ENCODE measurements around the gene RASGEF1B.

Gene RASGEF1B

GRCh38 chr4:81446634-81447033 is 25.1 kb downstream of the RASGEF1B start:
- no peak overlapping the region for H2BK5ac ChIP-seq (ENCODE audit: low read depth, low read length, poor library complexity)
- no CpG with 5 or more reads among the region's 1 CpG for WGBS (ENCODE audit: extremely low coverage, insufficient coverage, insufficient read length)
- H3K9ac ChIP-seq (ENCODE audit: low read length) = no peak overlapping the region
- no peak overlapping the region for H3K27ac ChIP-seq (ENCODE audit: low read depth, low read length)
- H2AFZ ChIP-seq (ENCODE audit: insufficient read depth, low read length, poor library complexity) = no peak overlapping the region
- H3K36me3 ChIP-seq (ENCODE audit: control insufficient read depth in 1 of 2, insufficient read depth in 2 of 2, low read length in 2 of 2) = no peaks in the 10 kb centered on the region
- H4K91ac ChIP-seq (ENCODE audit: low read depth, low read length) = no peak overlapping the region
- no peak overlapping the region for H2BK120ac ChIP-seq (ENCODE audit: insufficient read depth, low read length, poor library complexity)
- H3K27me3 ChIP-seq (ENCODE audit: insufficient read depth, low read length) = no peaks in the 10 kb centered on the region
- H4K8ac ChIP-seq (ENCODE audit: low read depth, low read length) = no peak overlapping the region
- H3K14ac ChIP-seq (ENCODE audit: low read length) = no peak overlapping the region
- no peak overlapping the region for H2BK12ac ChIP-seq (ENCODE audit: low read length)
- no peak overlapping the region for H2AK5ac ChIP-seq (ENCODE audit: low read length)
- no peak overlapping the region for H3K4ac ChIP-seq (ENCODE audit: low read depth, low read length)
- H3K4me1 ChIP-seq (ENCODE audit: control insufficient read depth in 1 of 2, insufficient read depth in 2 of 2, low read length in 2 of 2) = no peaks in the 10 kb centered on the region
- H3K18ac ChIP-seq (ENCODE audit: low read length) = no peak overlapping the region
- H3K23ac ChIP-seq (ENCODE audit: low read length) = no peak overlapping the region
- DNase-seq = no peak
- no peak overlapping the region for H3K4me3 ChIP-seq (ENCODE audit: low read depth, low read length)
- H3K79me2 ChIP-seq (ENCODE audit: control insufficient read depth, insufficient read depth, low read length, poor library complexity) = no peaks in the 10 kb centered on the region
- H3K79me1 ChIP-seq (ENCODE audit: low read length) = no peaks in the 10 kb centered on the region
- no peak overlapping the region for H3K4me2 ChIP-seq (ENCODE audit: low read length)
- no peaks in the 10 kb centered on the region for H3K9me3 ChIP-seq (ENCODE audit: insufficient read depth, low read depth, low read length)
- H4K12ac ChIP-seq (ENCODE audit: low read depth, low read length) = no peak overlapping the region

DNA sequence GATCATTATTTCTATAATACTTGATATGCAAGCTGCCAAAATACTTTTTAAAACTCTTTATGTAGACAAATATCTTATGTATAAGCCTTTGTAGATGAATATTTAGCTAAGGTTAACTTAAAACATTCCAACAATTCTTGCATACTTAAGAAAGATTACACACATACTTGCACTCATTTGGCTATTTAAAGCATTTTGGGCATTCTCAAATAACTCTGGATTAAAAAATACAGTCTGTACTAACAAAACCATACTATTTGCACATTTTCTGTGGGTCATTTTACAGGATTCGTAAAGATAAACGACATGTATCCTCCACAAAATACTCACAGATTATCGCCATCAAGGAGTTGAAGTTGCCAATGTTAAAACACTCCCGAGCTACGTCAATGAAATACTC is 26.5 kb downstream of the RASGEF1B start:
- H4K12ac ChIP-seq (ENCODE audit: low read depth, low read length) = no peak overlapping the region
- H3K36me3 ChIP-seq (ENCODE audit: control insufficient read depth in 1 of 2, insufficient read depth in 2 of 2, low read length in 2 of 2) = no peaks in the 10 kb centered on the region
- H4K91ac ChIP-seq (ENCODE audit: low read depth, low read length) = no peak overlapping the region
- no peaks in the 10 kb centered on the region for H3K4me1 ChIP-seq (ENCODE audit: control insufficient read depth in 1 of 2, insufficient read depth in 2 of 2, low read length in 2 of 2)
- no peak overlapping the region for H3K14ac ChIP-seq (ENCODE audit: low read length)
- no peak overlapping the region for H2BK5ac ChIP-seq (ENCODE audit: low read depth, low read length, poor library complexity)
- H3K4ac ChIP-seq (ENCODE audit: low read depth, low read length) = no peak overlapping the region
- peak in 1 of 2 donors; percentile 62 for DNase-seq
- H3K4me3 ChIP-seq (ENCODE audit: low read depth, low read length) = no peak overlapping the region
- H3K23ac ChIP-seq (ENCODE audit: low read length) = no peak overlapping the region
- no peaks in the 10 kb centered on the region for H3K27me3 ChIP-seq (ENCODE audit: insufficient read depth, low read length)
- H2AK5ac ChIP-seq (ENCODE audit: low read length) = no peak overlapping the region
- no peak overlapping the region for H2BK120ac ChIP-seq (ENCODE audit: insufficient read depth, low read length, poor library complexity)
- H3K27ac ChIP-seq (ENCODE audit: low read depth, low read length) = no peak overlapping the region
- H3K18ac ChIP-seq (ENCODE audit: low read length) = no peak overlapping the region
- H3K79me2 ChIP-seq (ENCODE audit: control insufficient read depth, insufficient read depth, low read length, poor library complexity) = no peaks in the 10 kb centered on the region
- no peak overlapping the region for H3K4me2 ChIP-seq (ENCODE audit: low read length)
- H3K79me1 ChIP-seq (ENCODE audit: low read length) = no peaks in the 10 kb centered on the region
- no CpG with 5 or more reads among the region's 5 CpGs for WGBS (ENCODE audit: extremely low coverage, insufficient coverage, insufficient read length)
- no peak overlapping the region for H2BK12ac ChIP-seq (ENCODE audit: low read length)
- H3K9ac ChIP-seq (ENCODE audit: low read length) = no peak overlapping the region
- no peaks in the 10 kb centered on the region for H3K9me3 ChIP-seq (ENCODE audit: insufficient read depth, low read depth, low read length)
- no peak overlapping the region for H2AFZ ChIP-seq (ENCODE audit: insufficient read depth, low read length, poor library complexity)
- no peak overlapping the region for H4K8ac ChIP-seq (ENCODE audit: low read depth, low read length)

DNA sequence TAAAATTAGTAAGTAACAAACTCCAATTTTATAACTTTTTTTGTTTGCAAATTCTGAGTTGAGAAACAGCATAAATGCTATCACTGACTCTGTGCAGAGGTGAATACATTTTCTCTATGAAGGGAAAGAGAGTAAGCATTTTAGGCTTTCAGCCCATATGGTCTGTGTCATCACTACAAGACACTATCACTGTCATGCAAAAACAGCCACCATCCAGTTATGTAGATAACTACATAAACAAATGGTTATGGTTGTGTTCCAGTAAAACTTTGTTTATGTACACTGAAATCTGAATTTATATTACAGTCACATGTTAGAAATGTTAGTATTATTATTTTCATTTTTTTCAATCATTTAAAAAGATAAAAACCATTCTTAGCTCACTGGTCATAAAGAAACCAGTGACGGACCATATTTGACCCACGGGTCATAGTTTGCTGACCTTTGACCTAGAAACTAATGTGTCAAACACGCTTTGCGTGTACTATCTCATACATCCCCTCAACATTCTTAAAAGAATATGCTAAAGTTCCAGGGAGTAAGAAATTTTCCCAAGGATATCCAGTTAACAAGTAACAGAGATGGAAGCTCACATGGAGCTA is 29.1 kb downstream of the RASGEF1B start:
- H2AK5ac ChIP-seq (ENCODE audit: low read length) = no peak overlapping the region
- no peak overlapping the region for H2AFZ ChIP-seq (ENCODE audit: insufficient read depth, low read length, poor library complexity)
- H3K79me2 ChIP-seq (ENCODE audit: control insufficient read depth, insufficient read depth, low read length, poor library complexity) = no peaks in the 10 kb centered on the region
- H2BK120ac ChIP-seq (ENCODE audit: insufficient read depth, low read length, poor library complexity) = no peak overlapping the region
- H3K4ac ChIP-seq (ENCODE audit: low read depth, low read length) = no peak overlapping the region
- WGBS (ENCODE audit: extremely low coverage, insufficient coverage, insufficient read length) = no CpG with 5 or more reads among the region's 4 CpGs
- no peak overlapping the region for H4K8ac ChIP-seq (ENCODE audit: low read depth, low read length)
- no peaks in the 10 kb centered on the region for H3K9me3 ChIP-seq (ENCODE audit: insufficient read depth, low read depth, low read length)
- H3K14ac ChIP-seq (ENCODE audit: low read length) = no peak overlapping the region
- H3K27me3 ChIP-seq (ENCODE audit: insufficient read depth, low read length) = no peaks in the 10 kb centered on the region
- H2BK5ac ChIP-seq (ENCODE audit: low read depth, low read length, poor library complexity) = no peak overlapping the region
- H3K18ac ChIP-seq (ENCODE audit: low read length) = no peak overlapping the region
- peak; percentile 33 to 81 for DNase-seq
- H3K23ac ChIP-seq (ENCODE audit: low read length) = no peak overlapping the region
- H3K4me1 ChIP-seq (ENCODE audit: control insufficient read depth in 1 of 2, insufficient read depth in 2 of 2, low read length in 2 of 2) = no peaks in the 10 kb centered on the region
- H2BK12ac ChIP-seq (ENCODE audit: low read length) = no peak overlapping the region
- peaks cover 2% of the 10 kb centered on the region in 2 experiments for H3K36me3 ChIP-seq (ENCODE audit: control insufficient read depth in 1 of 2, insufficient read depth in 2 of 2, low read length in 2 of 2)
- no peak overlapping the region for H3K9ac ChIP-seq (ENCODE audit: low read length)
- H3K27ac ChIP-seq (ENCODE audit: low read depth, low read length) = no peak overlapping the region
- H4K12ac ChIP-seq (ENCODE audit: low read depth, low read length) = no peak overlapping the region
- H3K4me2 ChIP-seq (ENCODE audit: low read length) = no peak overlapping the region
- H3K4me3 ChIP-seq (ENCODE audit: low read depth, low read length) = no peak overlapping the region
- no peaks in the 10 kb centered on the region for H3K79me1 ChIP-seq (ENCODE audit: low read length)
- H4K91ac ChIP-seq (ENCODE audit: low read depth, low read length) = no peak overlapping the region

DNA sequence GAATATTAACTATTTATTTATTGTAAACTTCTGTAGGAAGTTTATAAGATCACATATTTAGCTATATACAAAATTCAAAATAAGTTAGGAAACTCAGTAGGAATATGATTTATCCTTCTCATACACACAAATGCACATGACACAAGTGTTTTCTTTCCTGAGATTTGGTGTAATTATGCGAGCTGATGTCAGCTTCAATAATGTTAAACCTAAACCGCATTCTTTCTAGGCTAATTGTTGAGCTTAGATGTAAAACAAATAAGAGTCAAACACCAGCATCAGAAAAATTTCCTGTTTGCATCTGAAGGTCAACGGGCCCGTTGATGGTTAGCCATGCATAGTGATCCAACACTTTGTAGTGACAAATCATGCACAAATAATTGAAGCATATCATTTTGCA is 30.8 kb downstream of the RASGEF1B start:
- Histone ChIP-seq H3K79me2 (ENCODE audit: control insufficient read depth, insufficient read depth, low read length, poor library complexity) (no peaks in the 10 kb centered on the region), H2BK12ac (ENCODE audit: low read length) (no peak overlapping the region), H4K8ac (ENCODE audit: low read depth, low read length) (no peak overlapping the region), H3K4ac (ENCODE audit: low read depth, low read length) (no peak overlapping the region), H3K27ac (ENCODE audit: low read depth, low read length) (no peak overlapping the region), H3K18ac (ENCODE audit: low read length) (no peak overlapping the region), H2AK5ac (ENCODE audit: low read length) (no peak overlapping the region), H3K36me3 (ENCODE audit: control insufficient read depth in 1 of 2, insufficient read depth in 2 of 2, low read length in 2 of 2) (peaks cover 2% of the 10 kb centered on the region in 2 experiments), H2BK5ac (ENCODE audit: low read depth, low read length, poor library complexity) (no peak overlapping the region), H3K9me3 (ENCODE audit: insufficient read depth, low read depth, low read length) (no peaks in the 10 kb centered on the region), H2BK120ac (ENCODE audit: insufficient read depth, low read length, poor library complexity) (no peak overlapping the region), H4K91ac (ENCODE audit: low read depth, low read length) (no peak overlapping the region), H3K14ac (ENCODE audit: low read length) (no peak overlapping the region), H3K4me2 (ENCODE audit: low read length) (no peak overlapping the region), H3K4me3 (ENCODE audit: low read depth, low read length) (no peak overlapping the region), H3K79me1 (ENCODE audit: low read length) (no peaks in the 10 kb centered on the region), H3K4me1 (ENCODE audit: control insufficient read depth in 1 of 2, insufficient read depth in 2 of 2, low read length in 2 of 2) (no peaks in the 10 kb centered on the region), H3K23ac (ENCODE audit: low read length) (no peak overlapping the region), H3K9ac (ENCODE audit: low read length) (no peak overlapping the region), H4K12ac (ENCODE audit: low read depth, low read length) (no peak overlapping the region), H2AFZ (ENCODE audit: insufficient read depth, low read length, poor library complexity) (no peak overlapping the region), H3K27me3 (ENCODE audit: insufficient read depth, low read length) (no peaks in the 10 kb centered on the region)
- no peak for DNase-seq
- WGBS (ENCODE audit: extremely low coverage, insufficient coverage, insufficient read length) = no CpG with 5 or more reads among the region's 4 CpGs

All from trophoblast cell (in vitro differentiated cells and primary cell).